Measurements from ENCODE around the gene TSHZ2.

DNA sequence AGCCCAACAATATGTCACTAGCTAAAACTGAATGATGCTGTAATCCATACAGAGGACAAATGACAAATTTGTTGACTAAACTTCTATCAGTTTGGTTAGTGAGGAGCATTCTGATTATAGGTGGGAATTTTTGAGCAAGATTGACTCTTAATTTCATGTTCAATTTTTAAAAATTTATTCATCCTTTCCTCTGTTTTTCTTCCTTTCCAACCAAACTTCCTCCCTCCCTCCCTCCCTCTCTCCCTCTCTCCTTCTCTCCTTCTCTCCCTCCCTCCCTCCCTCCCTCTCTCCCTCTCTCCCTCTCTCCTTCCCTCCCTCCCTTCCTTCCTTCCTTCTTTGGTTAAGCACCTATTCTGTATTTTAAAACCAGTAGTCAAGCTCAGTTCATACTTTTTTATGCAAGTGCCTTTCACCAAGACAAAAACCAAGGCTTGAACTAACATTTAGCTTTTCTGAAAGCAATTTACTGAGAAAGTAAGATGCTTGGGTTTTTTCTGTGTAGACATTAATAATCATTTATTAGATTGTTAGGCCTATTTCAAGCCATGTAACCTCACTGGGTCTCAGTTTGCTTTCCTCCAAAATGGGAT is 112.3 kb downstream of the TSHZ2 start:
- TF ChIP-seq POLR2A (IDR thresholded peaks at IDR 0.05; ENCODE audit: low read depth, low read length): no peak
- no peak for TF ChIP-seq POLR2AphosphoS5 (IDR thresholded peaks at IDR 0.05; ENCODE audit: low read depth, low read length)

Data from GM12892 (cell line).